Osteocyte (in vitro differentiated cells): ENCODE results near the gene CEP85L. TPM values are rescaled to one million over a fixed set of nuclear protein-coding genes. Genes with fewer than 3 reads are reported as not detected.
"Not testable (repeated sequence)": the region's sequence is repeated elsewhere in the genome, so short reads cannot be mapped to it uniquely, and the experiment has no call there.

Experiments used
- DNase-seq: peaks from one replicate; pipeline ENCODE4 v3.0.0; 2021; ENCODE audit warnings: mixed read lengths; ENCODE audit not compliant: unreplicated experiment; ENCODE audit errors: extremely low spot score
- H3K27ac Mint-ChIP-seq: one replicate; pipeline ENCODE4 v1.8.0; 2021; ENCODE audit warnings: mild to moderate bottlenecking, mixed read lengths; ENCODE audit not compliant: unreplicated experiment
- H3K27me3 Mint-ChIP-seq: one replicate; pipeline ENCODE4 v1.8.0; 2021; ENCODE audit warnings: mixed read lengths; ENCODE audit not compliant: unreplicated experiment
- H3K36me3 Mint-ChIP-seq: one replicate; pipeline ENCODE4 v1.8.0; 2021; ENCODE audit warnings: mixed read lengths; ENCODE audit not compliant: unreplicated experiment
- H3K4me1 Mint-ChIP-seq: one replicate; pipeline ENCODE4 v1.8.0; 2021; ENCODE audit warnings: mixed read lengths; ENCODE audit not compliant: unreplicated experiment
- H3K4me3 Mint-ChIP-seq: one replicate; pipeline ENCODE4 v1.8.0; 2021; ENCODE audit warnings: mild to moderate bottlenecking, moderate library complexity, mixed read lengths; ENCODE audit not compliant: unreplicated experiment
- H3K9me3 Mint-ChIP-seq: one replicate; pipeline ENCODE4 v1.8.0; 2021; ENCODE audit warnings: mixed read lengths; ENCODE audit not compliant: unreplicated experiment
- CTCF ChIP-seq: fragments of 200-600 bp; sonication (generic); IDR thresholded peaks from 2 replicates; pipeline ENCODE4 v1.5.0; 2021; ENCODE audit warnings: antibody characterized with exemption, mild to moderate bottlenecking, moderate library complexity
- total RNA-seq: library from RNA; stranded (reverse); gene quantifications from 2 replicates; pipeline ENCODE4 v1.2.1, GENCODE V29; 2021

The CEP85L gene
- total RNA-seq, 1 donor from 2014 or later = 10.4 TPM

DNA sequence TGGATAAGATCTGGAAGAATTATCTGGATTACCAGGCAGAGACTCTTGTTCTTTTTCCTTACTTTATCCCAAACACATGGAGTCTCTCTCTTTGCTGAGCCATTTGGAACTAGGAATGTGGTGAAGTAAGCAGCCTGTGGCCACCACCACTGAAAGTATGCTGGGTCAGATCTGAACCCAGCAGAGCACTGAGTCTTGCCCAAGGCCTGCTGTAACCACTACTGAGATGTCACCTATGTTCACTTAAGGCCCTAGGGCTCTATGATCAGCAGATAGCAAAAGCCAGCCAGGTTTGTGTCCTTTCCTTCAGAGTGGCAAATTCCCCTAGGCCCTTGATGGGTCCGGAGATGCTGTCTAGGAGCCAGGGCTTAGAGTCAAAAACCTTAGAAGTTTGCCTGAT is 206.6 kb downstream of the CEP85L start:
- no peak for TF ChIP-seq CTCF
- Mint-ChIP-seq H3K36me3 (peaks cover 5% of the 10 kb centered on the region), H3K27ac (no peak overlapping the region), H3K4me3 (no peak overlapping the region), H3K4me1 (no peaks in the 10 kb centered on the region), H3K27me3 (no peaks in the 10 kb centered on the region), H3K9me3 (peaks cover 53% of the 10 kb centered on the region)
- no peak for DNase-seq

DNA sequence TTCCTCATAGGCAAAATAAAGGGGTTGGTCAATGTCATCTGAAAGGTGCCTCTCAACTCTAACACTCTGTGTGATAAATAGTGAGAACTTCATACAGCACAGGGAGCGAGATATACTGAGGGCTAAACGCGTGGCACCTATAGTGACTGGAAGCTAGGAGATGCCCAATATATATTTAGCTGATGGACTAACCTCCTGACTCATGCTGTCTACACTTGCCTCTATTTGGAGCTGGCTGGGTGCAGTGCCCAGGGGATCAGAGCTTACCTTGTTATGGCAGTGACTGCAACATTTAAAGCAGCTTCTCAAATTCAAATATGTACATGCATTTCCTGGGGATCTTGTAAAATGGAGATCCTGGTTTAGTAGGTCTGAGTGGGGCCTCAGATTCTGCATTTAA is 214.9 kb downstream of the CEP85L start:
- H3K36me3 Mint-ChIP-seq = peaks cover 1% of the 10 kb centered on the region
- H3K27me3 Mint-ChIP-seq = no peaks in the 10 kb centered on the region
- H3K4me3 Mint-ChIP-seq = no peak overlapping the region
- DNase-seq = no peak
- H3K4me1 Mint-ChIP-seq = no peaks in the 10 kb centered on the region
- no peak overlapping the region for H3K27ac Mint-ChIP-seq
- H3K9me3 Mint-ChIP-seq = peaks cover 42% of the 10 kb centered on the region
- TF ChIP-seq CTCF = no peak

DNA sequence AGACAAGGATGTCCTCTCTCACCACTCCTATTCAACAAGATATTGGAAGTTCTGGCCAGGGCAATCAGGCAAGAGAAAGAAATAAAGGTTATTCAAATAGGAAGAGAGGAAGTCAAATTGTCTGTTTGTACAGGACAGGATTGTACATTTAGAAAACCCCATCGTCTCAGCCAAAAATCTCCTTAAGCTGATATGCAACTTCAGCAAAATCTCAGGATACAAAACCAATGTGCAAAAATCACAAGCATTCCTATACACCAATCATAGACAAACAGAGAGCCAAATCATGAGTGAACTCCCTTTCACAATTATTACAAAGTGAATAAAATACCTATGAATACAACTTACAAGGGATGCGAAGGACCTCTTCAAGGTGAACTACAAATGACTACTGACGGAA is 217.2 kb downstream of the CEP85L start:
- not testable (repeated sequence) for DNase-seq, H3K4me3 Mint-ChIP-seq, H3K27me3 Mint-ChIP-seq, H3K27ac Mint-ChIP-seq, H3K4me1 Mint-ChIP-seq, H3K36me3 Mint-ChIP-seq
- H3K9me3 Mint-ChIP-seq = peaks cover 28% of the 10 kb centered on the region

DNA sequence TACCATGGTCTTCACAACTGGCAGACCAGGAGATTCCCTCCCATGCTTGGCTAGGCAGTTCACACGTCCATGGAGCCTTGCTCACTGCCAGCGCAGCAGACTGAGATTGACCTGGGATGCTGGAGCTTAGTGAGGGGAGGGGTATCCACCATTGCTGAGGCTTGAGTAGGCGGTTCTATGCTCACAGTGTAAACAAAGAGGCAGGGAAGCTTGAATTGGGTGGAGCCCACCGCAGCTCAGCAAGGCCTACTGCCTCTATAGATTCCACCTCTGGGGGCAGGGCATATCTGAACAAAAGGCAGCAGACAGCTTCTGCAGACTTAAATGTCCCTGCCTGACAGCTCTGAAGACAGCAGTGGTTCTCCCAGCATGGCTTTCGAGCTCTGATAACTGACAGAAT is 230.1 kb downstream of the CEP85L start:
- not testable (repeated sequence) for H3K27ac Mint-ChIP-seq, H3K4me1 Mint-ChIP-seq, DNase-seq, H3K4me3 Mint-ChIP-seq, H3K36me3 Mint-ChIP-seq
- peaks cover 17% of the 10 kb centered on the region for H3K27me3 Mint-ChIP-seq
- H3K9me3 Mint-ChIP-seq = peaks cover 19% of the 10 kb centered on the region

- H3K9me3 Mint-ChIP-seq = peaks cover 6% of the 10 kb centered on the region
- H3K4me1 Mint-ChIP-seq = no peaks in the 10 kb centered on the region
- H3K27ac Mint-ChIP-seq = no peak overlapping the region
- TF ChIP-seq CTCF = no peak
- peaks cover 19% of the 10 kb centered on the region for H3K27me3 Mint-ChIP-seq
- no peak for DNase-seq
- no peaks in the 10 kb centered on the region for H3K36me3 Mint-ChIP-seq
- no peak overlapping the region for H3K4me3 Mint-ChIP-seq
Observed at GRCh38 chr6:118419448-118420394, 231.7 kb downstream of the CEP85L start.

Other genes with a start within 250 kb of the CEP85L start
- gene PLN, start 103.3 kb downstream of the CEP85L start, total RNA-seq = not detected in 2 replicates
- 23.7 and 24.9 TPM in 2 replicates for gene ASF1A, start 242.6 kb upstream of the CEP85L start, total RNA-seq